GM11168 (cell line): Measurements from ENCODE around the gene GLG1.
"Not testable (repeated sequence)": the region's sequence is repeated elsewhere in the genome, so short reads cannot be mapped to it uniquely, and the experiment has no call there.

Experiments
- in situ Hi-C: fragments of 300-500 bp; cut with MboI; formaldehyde crosslinking; loops from one replicate; pipeline ENCODE4 v1.12.0; 2022; ENCODE audit warnings: low sequenced_read_pairs; ENCODE audit not compliant: unreplicated experiment

Gene GLG1

GRCh38 chr16:74550227-74551019 is 56.5 kb downstream of the GLG1 start:
- in situ Hi-C loops: not testable (repeated sequence)

GRCh38 chr16:74546112-74546511 is 60.8 kb downstream of the GLG1 start:
- in situ Hi-C loops: not testable (repeated sequence)

GRCh38 chr16:74542911-74543578 is 63.9 kb downstream of the GLG1 start:
- in situ Hi-C loops: not testable (repeated sequence)

GRCh38 chr16:74540663-74541062 is 66.3 kb downstream of the GLG1 start:
- in situ Hi-C loops: not testable (repeated sequence)

- in situ Hi-C loops: not testable (repeated sequence)
These were observed 68.1 kb downstream of the GLG1 start for GRCh38 chr16:74538801-74539200.

GRCh38 chr16:74537746-74538145 is 69.2 kb downstream of the GLG1 start:
- in situ Hi-C loops: not testable (repeated sequence)

DNA sequence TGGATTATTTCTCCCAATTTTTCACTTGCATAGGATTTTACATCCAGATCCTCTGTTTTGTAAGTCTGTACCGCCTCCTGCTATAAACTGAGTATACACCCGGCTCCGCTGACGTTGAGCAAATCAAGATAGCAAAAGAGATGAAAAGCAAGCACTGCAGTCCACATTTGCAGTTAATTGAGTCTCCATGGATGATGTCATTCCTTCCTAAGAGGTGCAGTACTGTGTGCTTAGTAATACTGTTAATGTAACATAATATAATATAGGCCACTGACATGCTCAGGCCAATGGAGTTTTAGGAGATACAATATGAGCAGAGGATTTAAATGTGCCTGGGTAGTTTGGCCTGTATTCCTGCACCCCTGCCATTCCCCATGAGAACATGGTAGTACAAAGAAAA is 72.3 kb downstream of the GLG1 start:
- in situ Hi-C loops: not testable (repeated sequence)

DNA sequence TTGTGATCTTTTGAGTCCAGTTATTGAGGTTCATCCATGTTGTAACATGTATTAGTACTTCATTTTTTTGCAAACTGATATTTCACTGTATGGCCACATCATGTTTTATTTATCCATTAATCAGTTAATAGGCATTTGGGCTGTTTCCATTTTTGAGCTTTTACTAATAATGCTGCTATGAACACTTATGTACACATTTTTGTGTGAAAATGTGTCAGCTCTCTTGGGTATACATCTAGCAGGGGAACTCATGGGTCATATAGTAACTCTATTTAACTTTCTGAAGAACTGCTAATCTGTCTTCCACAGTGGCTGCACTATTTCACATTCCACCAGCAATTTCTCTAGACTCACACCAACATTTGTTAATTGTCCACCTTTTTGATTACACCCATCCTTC is 82.0 kb downstream of the GLG1 start:
- in situ Hi-C loops: no loop called here

DNA sequence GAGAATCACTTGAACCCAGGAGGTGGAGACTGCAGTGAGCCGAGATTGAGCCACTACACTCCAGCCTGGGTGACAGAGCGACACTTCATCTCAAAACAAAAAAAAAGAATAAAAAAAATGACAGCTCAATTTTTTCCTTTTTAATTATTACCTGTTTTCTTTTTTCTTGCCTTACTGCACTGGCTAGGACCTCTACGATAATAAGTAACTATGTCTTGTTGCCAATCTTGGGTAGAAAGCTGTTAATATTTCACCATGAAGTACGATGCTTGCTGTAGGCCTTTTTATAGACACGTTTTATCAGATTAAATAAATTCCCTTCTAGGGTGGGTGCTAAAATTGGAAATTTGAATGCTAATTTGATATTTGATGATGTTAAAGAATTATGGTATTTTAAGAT is 82.8 kb downstream of the GLG1 start:
- in situ Hi-C loops: no loop called here

DNA sequence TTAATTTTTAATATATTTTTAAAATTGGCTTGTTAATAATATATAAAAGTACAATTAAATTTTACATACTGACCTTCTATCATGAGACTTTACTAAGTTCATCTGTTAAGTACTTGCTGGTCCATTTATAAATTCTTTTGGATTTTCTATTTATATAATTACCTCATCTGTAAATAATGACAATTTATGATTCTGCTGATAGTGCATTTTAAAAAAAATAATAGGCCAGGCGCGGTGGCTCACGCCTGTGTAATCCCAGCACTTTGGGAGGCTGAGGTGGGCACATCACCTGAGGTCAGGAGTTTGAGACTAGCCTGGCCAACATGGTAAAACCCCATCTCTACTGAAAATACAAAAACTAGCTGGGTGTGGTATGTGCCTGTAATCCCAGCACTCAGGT is 83.2 kb downstream of the GLG1 start:
- in situ Hi-C loops: not testable (repeated sequence)

DNA sequence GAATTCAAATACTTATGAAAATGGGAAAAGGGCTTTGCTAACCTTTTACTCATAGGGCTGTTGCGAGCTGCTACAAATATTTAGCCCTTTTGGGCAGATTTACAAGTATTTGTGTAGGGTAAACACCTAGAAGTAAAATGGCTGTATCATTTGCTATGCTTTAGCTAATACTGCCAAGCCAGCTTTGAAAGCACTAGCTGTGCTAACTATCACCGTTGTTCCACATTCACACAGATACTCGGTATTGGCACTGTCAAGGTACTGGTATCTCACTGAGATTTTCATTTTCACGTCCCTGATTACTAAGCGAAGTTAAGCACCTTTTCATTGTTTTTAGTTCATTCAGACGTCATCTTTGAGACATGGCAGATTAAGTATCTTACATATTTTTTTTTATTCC is 84.8 kb downstream of the GLG1 start:
- in situ Hi-C loops: no loop called here

GRCh38 chr16:74521691-74522090 is 85.2 kb downstream of the GLG1 start:
- in situ Hi-C loops: no loop called here

DNA sequence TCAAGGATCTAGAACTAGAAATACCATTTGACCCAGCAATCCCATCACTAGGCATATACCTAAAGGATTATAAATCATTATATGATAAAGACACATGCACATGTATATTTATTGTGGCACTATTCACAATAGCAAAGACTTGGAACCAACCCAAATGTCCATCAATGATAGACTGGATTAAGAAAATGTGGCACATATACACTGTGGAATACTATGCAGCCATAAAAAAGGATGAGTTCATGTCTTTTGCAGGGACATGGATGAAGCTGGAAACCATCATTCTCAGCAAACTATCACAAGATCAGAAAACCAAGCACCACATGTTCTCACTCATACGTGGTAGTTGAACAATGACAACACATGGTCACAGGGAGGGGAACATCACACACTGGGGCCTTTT is 88.0 kb downstream of the GLG1 start:
- in situ Hi-C loops: not testable (repeated sequence)

- in situ Hi-C loops: no loop called here
These were observed 95.0 kb downstream of the GLG1 start for GRCh38 chr16:74511961-74512360.

- in situ Hi-C loops: no loop called here
These were observed 101.9 kb downstream of the GLG1 start for GRCh38 chr16:74505011-74505410.

DNA sequence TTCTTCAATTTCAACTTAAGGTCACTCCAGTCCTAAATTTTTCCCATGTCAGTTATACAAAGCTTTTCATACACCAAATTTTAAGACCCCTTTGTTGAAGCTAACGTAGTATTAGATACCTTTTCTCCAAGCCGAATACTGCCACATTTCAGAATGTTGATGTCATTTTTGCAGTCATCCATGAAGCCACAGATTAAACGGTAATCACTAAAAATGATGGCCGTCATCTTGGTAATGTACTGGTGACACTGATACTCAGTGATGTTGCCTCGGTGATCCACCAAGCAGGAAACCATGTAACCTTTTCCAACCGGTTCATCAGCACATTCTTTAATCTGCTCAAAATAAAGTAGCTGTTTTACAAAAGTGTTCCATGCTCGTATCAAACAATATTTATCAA is 103.5 kb downstream of the GLG1 start:
- in situ Hi-C loops: no loop called here

DNA sequence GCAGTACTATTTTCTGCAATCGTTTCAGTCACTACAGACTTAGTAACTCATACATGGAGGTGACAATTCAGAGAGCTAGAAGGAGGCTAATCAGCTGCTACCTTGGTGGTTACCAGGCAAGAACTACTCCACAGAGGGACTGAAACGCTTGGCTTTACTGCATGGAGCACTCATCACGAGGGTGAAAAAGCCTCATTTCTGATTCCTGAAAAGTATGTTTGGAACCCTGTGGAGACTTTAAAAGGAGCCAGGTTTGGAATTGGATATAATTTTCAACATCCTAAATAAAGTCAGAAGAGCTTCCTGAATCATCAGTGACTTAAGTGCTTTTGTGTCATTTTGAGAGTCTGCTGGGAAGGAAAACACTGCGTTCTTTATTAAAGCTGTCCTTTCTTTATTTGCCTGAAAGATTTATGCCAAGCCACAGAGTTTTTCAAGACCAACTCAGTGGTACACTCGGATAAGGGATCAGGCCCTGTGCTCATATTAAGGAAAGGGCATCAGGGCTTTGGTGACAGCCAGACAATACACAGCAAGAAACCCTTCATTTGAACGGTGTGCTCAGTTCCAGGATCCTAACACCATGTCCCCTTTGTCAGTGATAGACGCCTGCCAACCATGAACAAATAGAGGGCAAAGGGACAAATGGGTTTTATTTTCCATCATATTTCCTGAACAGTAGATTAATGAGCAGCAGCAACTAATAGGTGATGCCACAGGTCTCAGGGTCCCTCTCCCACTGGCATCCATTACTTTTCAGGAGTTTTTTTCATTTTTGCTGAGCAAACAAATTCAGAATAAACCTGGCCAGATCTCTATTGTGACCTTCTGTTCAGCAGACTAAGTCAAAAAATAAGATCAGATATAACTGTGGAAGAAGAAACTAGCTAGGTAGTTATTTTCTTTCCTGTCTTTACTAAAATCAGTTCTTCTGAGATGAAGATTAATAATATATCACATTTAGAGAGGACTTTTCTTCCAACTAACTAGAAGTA is 105.1 kb downstream of the GLG1 start:
- in situ Hi-C loops: no loop called here

GRCh38 chr16:74500907-74501306 is 106.0 kb downstream of the GLG1 start:
- in situ Hi-C loops: no loop called here

- in situ Hi-C loops: no loop called here
These were observed 107.8 kb downstream of the GLG1 start for GRCh38 chr16:74499114-74499513.

DNA sequence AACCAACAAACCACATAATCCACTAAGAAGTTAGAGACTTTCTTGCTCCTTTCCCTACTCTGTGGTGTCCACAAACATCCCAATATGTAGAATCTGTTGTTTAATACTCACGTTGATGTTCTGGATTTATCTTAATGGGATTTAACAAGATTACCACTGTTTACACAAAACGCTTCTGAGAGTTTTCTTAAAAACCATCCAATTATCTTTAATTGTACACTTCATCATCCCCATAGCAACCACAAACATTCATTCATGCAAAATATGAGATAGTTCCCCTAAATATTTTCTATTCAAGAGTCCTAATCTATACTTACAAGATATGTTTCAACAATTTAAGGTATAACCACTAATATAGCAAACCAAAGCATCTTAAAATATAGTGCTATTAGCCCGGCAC is 109.2 kb downstream of the GLG1 start:
- in situ Hi-C loops: no loop called here

DNA sequence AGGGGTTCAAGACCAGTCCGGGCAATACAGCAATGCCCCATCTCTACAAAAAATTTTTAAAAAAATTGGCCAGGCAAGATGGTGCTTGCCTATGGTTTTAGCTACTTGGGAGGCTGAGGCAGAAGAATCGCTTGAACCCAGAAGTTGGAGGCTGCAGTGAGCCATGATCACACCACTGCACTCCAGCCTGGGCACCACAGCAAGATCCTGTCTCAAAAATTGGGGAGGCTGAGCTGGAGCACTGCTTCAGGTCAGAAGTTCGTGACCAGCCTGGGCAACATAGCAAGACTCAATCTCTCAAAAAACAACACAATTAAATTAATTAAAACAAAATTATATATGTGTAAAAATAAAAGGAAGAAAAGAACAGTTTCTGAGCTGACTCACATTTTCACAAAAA is 110.9 kb downstream of the GLG1 start:
- in situ Hi-C loops: no loop called here
